Articular chondrocyte of knee joint (primary cell): Measurements from ENCODE around the gene FAM24A. TPM values are rescaled to one million over a fixed set of nuclear protein-coding genes. Genes with fewer than 3 reads are reported as not detected.

Source experiments
- total RNA-seq: library from RNA; depleted of rRNA; stranded (reverse); fragments of >200 nt; gene quantifications from 2 replicates; pipeline ENCODE4 v1.2.3, GENCODE V29; 2012

The FAM24A gene
- not detected in 2 replicates for total RNA-seq

GRCh38 chr10:122910310-122910709, at the start of gene FAM24A:
FAM24A (plus strand) TSS chr10:122910610; CDS start chr10:122911635, 1,025 bp downstream.

GRCh38 chr10:122879339-122880273, 30.8 kb upstream of the FAM24A start, which contains the start of gene FAM24B:
FAM24B (minus strand) TSS chr10:122879581; CDS start chr10:122850515, 29,066 bp downstream.

GRCh38 chr10:122953902-122954730, 43.7 kb downstream of the FAM24A start, which contains the start of gene C10orf88:
C10orf88 (minus strand) TSS chr10:122954227; CDS start chr10:122954178, 49 bp downstream.

Other genes starting within 250 kb of the FAM24A start
- gene C10orf120, start 210.8 kb upstream of the FAM24A start, total RNA-seq, result not detected in 2 replicates
- gene CUZD1, start 64.8 kb upstream of the FAM24A start, total RNA-seq, result 0.43 and 0.91 TPM in 2 replicates
- 4.1 TPM in 2 replicates for gene FAM24B, start 31.0 kb upstream of the FAM24A start, total RNA-seq
- gene C10orf88, start 43.6 kb downstream of the FAM24A start, total RNA-seq, result 9.5 and 10.6 TPM in 2 replicates
- 4.1 and 5.1 TPM in 2 replicates for gene PSTK, start 69.8 kb downstream of the FAM24A start, total RNA-seq
- 7.8 and 9.0 TPM in 2 replicates for gene IKZF5, start 98.2 kb downstream of the FAM24A start, total RNA-seq
- gene ACADSB, start 98.4 kb downstream of the FAM24A start, total RNA-seq, result 11.8 and 13.7 TPM in 2 replicates
- gene HMX3, start 225.4 kb downstream of the FAM24A start, total RNA-seq, result 0.11 TPM in 1 of 2 replicates, not detected in the other
- not detected in 2 replicates for gene HMX2, start 237.5 kb downstream of the FAM24A start, total RNA-seq
- gene BUB3, start 243.8 kb downstream of the FAM24A start, total RNA-seq, result 112 and 130 TPM in 2 replicates